Activated T-helper 2 cell treated with anti-CD3 and anti-CD28 coated beads, Interferon-gamma antibody, Interleukin-2, Interleukin-4, amounts not matched to agents 10 μg/mL and 5 μg/mL and 100 μg/mL, durations not matched to agents 14 hours and 24 hours and 36 hours (primary cell): ENCODE data around the gene NANOG. TPM values are rescaled to one million over a fixed set of nuclear protein-coding genes. Genes with fewer than 3 reads are reported as not detected.
"Not testable (repeated sequence)": the region's sequence is repeated elsewhere in the genome, so short reads cannot be mapped to it uniquely, and the experiment has no call there.

Experiments
- DNase-seq: peaks from one replicate; pipeline ENCODE4 v3.0.0; 2021; ENCODE audit warnings: low spot score
- H3K27ac Mint-ChIP-seq: one replicate; pipeline ENCODE4 v1.8.0; 2021; ENCODE audit warnings: mixed read lengths
- H3K27me3 Mint-ChIP-seq: one replicate; pipeline ENCODE4 v1.8.0; 2021; ENCODE audit warnings: low read depth, mixed read lengths
- H3K36me3 Mint-ChIP-seq: one replicate; pipeline ENCODE4 v1.8.0; 2021; ENCODE audit warnings: low read depth, mixed read lengths
- H3K4me1 Mint-ChIP-seq: one replicate; pipeline ENCODE4 v1.8.0; 2021; ENCODE audit warnings: low read depth, mixed read lengths
- H3K4me3 Mint-ChIP-seq: one replicate; pipeline ENCODE4 v1.8.0; 2021; ENCODE audit warnings: low read depth, mild to moderate bottlenecking, moderate library complexity, mixed read lengths
- H3K9me3 Mint-ChIP-seq: one replicate; pipeline ENCODE4 v1.8.0; 2021; ENCODE audit warnings: mixed read lengths
- intact Hi-C: fragments of 100-400 bp; cut with micrococcal nuclease; formaldehyde crosslinking; loops from one replicate; pipeline ENCODE4 v1.15.1; 2023
- total RNA-seq: library from RNA; stranded (reverse); gene quantifications from 2 replicates; pipeline ENCODE4 v1.2.3, GENCODE V29; 2022

The NANOG gene
- total RNA-seq, 1 donor from 2014 or later, result not detected

- H3K9me3 Mint-ChIP-seq, H3K36me3 Mint-ChIP-seq, H3K4me1 Mint-ChIP-seq, H3K4me3 Mint-ChIP-seq, H3K27ac Mint-ChIP-seq, DNase-seq, H3K27me3 Mint-ChIP-seq, intact Hi-C loops: not testable (repeated sequence)
Observed at GRCh38 chr12:7783433-7783832, 5.8 kb upstream of the NANOG start.

GRCh38 chr12:7784701-7785100 lies 4.5 kb upstream of the NANOG start:
- Mint-ChIP-seq H3K4me3 (no peak overlapping the region), H3K27me3 (peaks cover 5% of the 10 kb centered on the region), H3K36me3 (no peaks in the 10 kb centered on the region), H3K4me1 (no peaks in the 10 kb centered on the region), H3K27ac (no peak overlapping the region), H3K9me3 (no peaks in the 10 kb centered on the region)
- intact Hi-C loops, result no loop called here
- no peak for DNase-seq

- Mint-ChIP-seq H3K4me3 (no peak overlapping the region), H3K27me3 (peaks cover 5% of the 10 kb centered on the region), H3K9me3 (no peaks in the 10 kb centered on the region), H3K27ac (no peak overlapping the region), H3K4me1 (no peaks in the 10 kb centered on the region), H3K36me3 (no peaks in the 10 kb centered on the region)
- intact Hi-C loops, result no loop called here
- no peak for DNase-seq
Observed at GRCh38 chr12:7787574-7788293, 1.5 kb upstream of the NANOG start.

GRCh38 chr12:7788294-7788660 lies 925 bp upstream of the NANOG start:
- no peak for DNase-seq
- Mint-ChIP-seq H3K27ac (no peak overlapping the region), H3K4me3 (no peak overlapping the region), H3K4me1 (no peaks in the 10 kb centered on the region), H3K27me3 (peaks cover 5% of the 10 kb centered on the region), H3K36me3 (no peaks in the 10 kb centered on the region), H3K9me3 (no peaks in the 10 kb centered on the region)
- intact Hi-C loops, result no loop called here

GRCh38 chr12:7793211-7793610 lies 4.0 kb downstream of the NANOG start:
- Mint-ChIP-seq H3K4me3 (no peak overlapping the region), H3K27me3 (peaks cover 2% of the 10 kb centered on the region), H3K9me3 (no peaks in the 10 kb centered on the region), H3K36me3 (no peaks in the 10 kb centered on the region), H3K27ac (no peak overlapping the region), H3K4me1 (no peaks in the 10 kb centered on the region)
- no peak for DNase-seq
- intact Hi-C loops, result no loop called here

GRCh38 chr12:7797269-7797668 lies 8.1 kb downstream of the NANOG start:
- H3K9me3 Mint-ChIP-seq, H3K36me3 Mint-ChIP-seq, DNase-seq, intact Hi-C loops, H3K4me3 Mint-ChIP-seq, H3K27ac Mint-ChIP-seq, H3K27me3 Mint-ChIP-seq, H3K4me1 Mint-ChIP-seq: not testable (repeated sequence)

GRCh38 chr12:7797698-7798398 lies 8.6 kb downstream of the NANOG start:
- no peaks in the 10 kb centered on the region for H3K4me1 Mint-ChIP-seq
- H3K27me3 Mint-ChIP-seq, result no peaks in the 10 kb centered on the region
- H3K9me3 Mint-ChIP-seq, result no peaks in the 10 kb centered on the region
- no peak for DNase-seq
- intact Hi-C loops, result no loop called here
- H3K36me3 Mint-ChIP-seq, result no peaks in the 10 kb centered on the region
- no peak overlapping the region for H3K4me3 Mint-ChIP-seq
- H3K27ac Mint-ChIP-seq, result no peak overlapping the region

GRCh38 chr12:7798750-7799308 lies 9.6 kb downstream of the NANOG start:
- H3K4me1 Mint-ChIP-seq, H3K27me3 Mint-ChIP-seq: not testable (repeated sequence)

GRCh38 chr12:7801460-7801859 lies 12.3 kb downstream of the NANOG start:
- H3K27me3 Mint-ChIP-seq, result no peaks in the 10 kb centered on the region
- intact Hi-C loops, result no loop called here
- no peaks in the 10 kb centered on the region for H3K9me3 Mint-ChIP-seq
- no peak overlapping the region for H3K27ac Mint-ChIP-seq
- no peak for DNase-seq
- no peaks in the 10 kb centered on the region for H3K4me1 Mint-ChIP-seq
- no peak overlapping the region for H3K4me3 Mint-ChIP-seq
- H3K36me3 Mint-ChIP-seq, result no peaks in the 10 kb centered on the region

More at GRCh38 chr12:7798750-7799308, 9.6 kb downstream of the NANOG start:
- H3K36me3 Mint-ChIP-seq, H3K27ac Mint-ChIP-seq, H3K4me3 Mint-ChIP-seq, intact Hi-C loops, H3K9me3 Mint-ChIP-seq, DNase-seq: not testable (repeated sequence)

GRCh38 chr12:7806319-7806718 lies 17.1 kb downstream of the NANOG start:
- intact Hi-C loops, H3K4me3 Mint-ChIP-seq: not testable (repeated sequence)

GRCh38 chr12:7806863-7807487 lies 17.8 kb downstream of the NANOG start:
- H3K4me1 Mint-ChIP-seq, result no peaks in the 10 kb centered on the region
- peaks cover 3% of the 10 kb centered on the region for H3K27me3 Mint-ChIP-seq
- no peak overlapping the region for H3K4me3 Mint-ChIP-seq
- intact Hi-C loops, result loop anchor here (1.0 kb wide), 1 partner anchor 130 kb away; no protein-coding TSS in a partner anchor
- H3K27ac Mint-ChIP-seq, result no peak overlapping the region
- H3K9me3 Mint-ChIP-seq, result no peaks in the 10 kb centered on the region
- DNase-seq, result peak; percentile 20
- H3K36me3 Mint-ChIP-seq, result no peaks in the 10 kb centered on the region

More at GRCh38 chr12:7806319-7806718, 17.1 kb downstream of the NANOG start:
- H3K27me3 Mint-ChIP-seq, H3K4me1 Mint-ChIP-seq, H3K9me3 Mint-ChIP-seq, H3K36me3 Mint-ChIP-seq, DNase-seq, H3K27ac Mint-ChIP-seq: not testable (repeated sequence)

GRCh38 chr12:7825754-7826153 lies 36.6 kb downstream of the NANOG start:
- H3K36me3 Mint-ChIP-seq, DNase-seq, H3K27me3 Mint-ChIP-seq, intact Hi-C loops, H3K9me3 Mint-ChIP-seq, H3K4me1 Mint-ChIP-seq, H3K27ac Mint-ChIP-seq, H3K4me3 Mint-ChIP-seq: not testable (repeated sequence)

- H3K27me3 Mint-ChIP-seq, H3K27ac Mint-ChIP-seq, H3K4me1 Mint-ChIP-seq, H3K9me3 Mint-ChIP-seq, intact Hi-C loops, DNase-seq, H3K36me3 Mint-ChIP-seq, H3K4me3 Mint-ChIP-seq: not testable (repeated sequence)
Observed at GRCh38 chr12:7829737-7830136, 40.5 kb downstream of the NANOG start.
